Lung (tissue), 12 donors: ENCODE measurements around the gene CLASP1. TPM values are rescaled to one million over a fixed set of nuclear protein-coding genes. Genes with fewer than 3 reads are reported as not detected.
A peak's percentile ranks its signal among the peaks of the same experiment; 100 is the strongest.
"Not testable (repeated sequence)": the region's sequence is repeated elsewhere in the genome, so short reads cannot be mapped to it uniquely, and the experiment has no call there.

Experiments used
- ATAC-seq: fragments of 200-7000 bp; cut with Tn5 transposase; one replicate; pipeline ENCODE4 v1.9.1; 2020; ENCODE audit warnings: moderate number of reproducible peaks; ENCODE audit not compliant: insufficient read depth, low FRiP score
- DNase-seq, 3 donors: peaks; one replicate each; pipeline ENCODE4 v3.0.0-alpha.2; 2013 to 2017
- H3K27ac ChIP-seq, 2 donors: one replicate each; pipeline ENCODE4 v1.5.1; 2013; ENCODE audit warnings: mild to moderate bottlenecking in 2 of 2, moderate library complexity in 2 of 2, control low read depth in 1 of 2, inconsistent platforms in 1 of 2, low read depth in 1 of 2, low read length in 1 of 2
- H3K27me3 ChIP-seq, 3 donors: one replicate each; pipeline ENCODE4 v1.5.1; 2013; ENCODE audit warnings: low read length in 2 of 3; ENCODE audit not compliant: control insufficient read depth in 3 of 3, insufficient read depth in 3 of 3
- H3K36me3 ChIP-seq, 4 donors: one replicate each; pipeline ENCODE4 v1.5.1; 2013; ENCODE audit warnings: low read length in 4 of 4, mild to moderate bottlenecking in 1 of 4, moderate library complexity in 1 of 4; ENCODE audit not compliant: control insufficient read depth in 4 of 4, insufficient read depth in 4 of 4
- H3K4me1 ChIP-seq, 5 donors: one replicate each; pipeline ENCODE4 v1.5.1; 2013; ENCODE audit warnings: low read length in 5 of 5, mild to moderate bottlenecking in 2 of 5, moderate library complexity in 1 of 5; ENCODE audit not compliant: control insufficient read depth in 5 of 5, insufficient read depth in 5 of 5
- H3K4me3 ChIP-seq: one replicate; pipeline ENCODE4 v1.5.1; 2013; ENCODE audit warnings: mild to moderate bottlenecking, control low read depth, moderate library complexity
- H3K9ac ChIP-seq, 2 donors: one replicate each; pipeline ENCODE4 v1.5.1; 2013; ENCODE audit warnings: low read length in 2 of 2, control low read depth in 1 of 2; ENCODE audit not compliant: insufficient read depth in 1 of 2
- H3K9me3 ChIP-seq, 4 donors: one replicate each; pipeline ENCODE4 v1.5.1; 2013; ENCODE audit warnings: low read length in 3 of 4, mild to moderate bottlenecking in 1 of 4, moderate library complexity in 1 of 4; ENCODE audit not compliant: control insufficient read depth in 4 of 4, insufficient read depth in 3 of 4
- CTCF ChIP-seq: IDR thresholded peaks from 2 replicates; pipeline ENCODE4 v1.5.1; 2012; ENCODE audit warnings: mild to moderate bottlenecking; ENCODE audit errors: control extremely low read depth, extremely low read depth
- WGBS, 2 donors: extraction: QIAGEN DNeasy Blood & Tissue Kit; methylation state at CpG; one replicate each; pipeline ENCODE4 v1.1.7; 2013; 5-methylcytosine and 5-hydroxymethylcytosine counted together
- polyA plus RNA-seq, 2 donors: library from polyadenylated mRNA; stranded (reverse); fragments of 200-250 nt; gene quantifications; one replicate each; pipeline ENCODE4 v1.2.1, GENCODE V29; 2013
- total RNA-seq, 2 donors: library from RNA; depleted of rRNA in 1 of 2; stranded (reverse); fragments of >200 nt in 1 of 2; gene quantifications; one replicate each; pipeline ENCODE4 v1.2.1, GENCODE V29; 2014 to 2021
- donor health status: control.
- donor health status: control.
- donor health status: Bipolar disorder and iron deficiency.
- donor health status: healthy.
- donor health status: DM: yes; HTN: yes; CAD: no.

The CLASP1 gene
- total and polyA plus RNA-seq, 4 donors, result 7.4 to 128 (median 30.6) TPM

- no peak overlapping the region for H3K9ac ChIP-seq
- no peaks in the 10 kb centered on the region for H3K36me3 ChIP-seq
- H3K4me1 ChIP-seq, result peaks cover 0 to 4% (median 0%) of the 10 kb centered on the region in 5 donors
- ATAC-seq (no peak), DNase-seq (no peak)
- no peak for TF ChIP-seq CTCF
- H3K27ac ChIP-seq, result no peak overlapping the region
- WGBS, 2 donors, result 93 to 96% methylated on average over 12 of the region's 12 CpGs
- H3K4me3 ChIP-seq, result no peak overlapping the region
- peaks cover 0 to 5% (median 1%) of the 10 kb centered on the region in 4 donors for H3K9me3 ChIP-seq
- H3K27me3 ChIP-seq, result no peaks in the 10 kb centered on the region
These were observed 350.8 kb downstream of the CLASP1 start for GRCh38 chr2:121298476-121298875.

- 88 to 95% methylated on average over 5 of the region's 5 CpGs for WGBS, 2 donors
- not testable (repeated sequence) for ATAC-seq, H3K9me3 ChIP-seq, H3K27ac ChIP-seq, H3K4me3 ChIP-seq, H3K4me1 ChIP-seq, H3K36me3 ChIP-seq, H3K9ac ChIP-seq, H3K27me3 ChIP-seq, DNase-seq
These were observed 351.4 kb downstream of the CLASP1 start for GRCh38 chr2:121297866-121298265.

- Histone ChIP-seq H3K9ac (no peak overlapping the region), H3K36me3 (no peaks in the 10 kb centered on the region), H3K27me3 (no peaks in the 10 kb centered on the region), H3K27ac (no peak overlapping the region), H3K9me3 (peaks cover 0 to 6% (median 1%) of the 10 kb centered on the region in 4 donors), H3K4me3 (no peak overlapping the region), H3K4me1 (no peaks in the 10 kb centered on the region)
- WGBS, 2 donors, result 55 to 57% methylated on average over 9 of the region's 9 CpGs
- DNase-seq (peak; percentile 47 to 52 (median 51)), ATAC-seq (no peak)
- TF ChIP-seq CTCF, result no peak
These were observed 351.9 kb downstream of the CLASP1 start for GRCh38 chr2:121297217-121297830.

GRCh38 chr2:121295911-121296650, 353.2 kb downstream of the CLASP1 start:
- 89 to 98% methylated on average over 7 of the region's 7 CpGs for WGBS, 2 donors
- Histone ChIP-seq H3K27me3 (no peaks in the 10 kb centered on the region), H3K36me3 (no peaks in the 10 kb centered on the region), H3K9ac (no peak overlapping the region), H3K9me3 (peaks cover 0 to 6% (median 0%) of the 10 kb centered on the region in 4 donors), H3K27ac (no peak overlapping the region), H3K4me1 (no peaks in the 10 kb centered on the region), H3K4me3 (no peak overlapping the region)
- ATAC-seq (no peak), DNase-seq (no peak)
- no peak for TF ChIP-seq CTCF
